Measurements from ENCODE around the gene COL17A1.

DNA sequence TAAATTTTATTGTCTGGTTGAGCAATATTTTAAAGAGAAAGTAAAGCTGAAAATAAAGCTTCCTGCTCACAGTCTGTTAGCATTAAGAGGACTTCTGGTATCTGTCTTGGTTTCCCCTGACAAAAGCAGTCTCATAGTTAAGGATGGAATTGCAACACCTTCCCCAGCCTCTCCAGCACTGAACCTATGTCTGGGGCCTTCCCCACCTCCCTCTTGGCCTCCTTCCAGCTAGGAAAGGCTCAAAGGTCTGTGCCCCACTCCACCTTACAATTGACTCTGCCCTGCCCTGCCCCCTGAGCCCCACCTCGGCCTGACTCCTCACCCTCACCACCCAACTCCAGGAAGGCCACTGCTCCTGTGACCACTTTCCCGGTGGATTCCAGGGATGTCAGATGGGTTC is 33.2 kb downstream of the COL17A1 start:
- TF ChIP-seq EZH2 (IDR thresholded peaks at IDR 0.05) (no peak), YY1 (IDR thresholded peaks at IDR 0.05; ENCODE audit: extremely low read depth, insufficient replicate concordance, low read depth, low read length) (no peak), CTCF (IDR thresholded peaks at IDR 0.05 in 2 of 3, conservative IDR thresholded peaks at IDR 0.05 in 1 of 3; ENCODE audit: borderline replicate concordance in 1 of 3, insufficient read depth in 1 of 3, low read depth in 2 of 3, low read length in 2 of 3) (no peak), EGR1 (IDR thresholded peaks at IDR 0.05; ENCODE audit: low read depth) (no peak), ZFX (IDR thresholded peaks at IDR 0.05) (no peak), FOSL1 (IDR thresholded peaks at IDR 0.05; ENCODE audit: low read depth) (no peak), POLR2A (IDR thresholded peaks at IDR 0.05; ENCODE audit: borderline replicate concordance, extremely low read depth, insufficient read depth, insufficient read length) (no peak), SRF (IDR thresholded peaks at IDR 0.05; ENCODE audit: low read depth) (no peak), EZH2phosphoT487 (IDR thresholded peaks at IDR 0.05; ENCODE audit: borderline replicate concordance) (no peak)
- TF ChIP-seq, protein P1, sequence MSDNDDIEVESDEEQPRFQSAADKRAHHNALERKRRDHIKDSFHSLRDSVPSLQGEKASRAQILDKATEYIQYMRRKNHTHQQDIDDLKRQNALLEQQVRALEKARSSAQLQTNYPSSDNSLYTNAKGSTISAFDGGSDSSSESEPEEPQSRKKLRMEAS (IDR thresholded peaks at IDR 0.05), result no peak
- TF ChIP-seq, protein P2, sequence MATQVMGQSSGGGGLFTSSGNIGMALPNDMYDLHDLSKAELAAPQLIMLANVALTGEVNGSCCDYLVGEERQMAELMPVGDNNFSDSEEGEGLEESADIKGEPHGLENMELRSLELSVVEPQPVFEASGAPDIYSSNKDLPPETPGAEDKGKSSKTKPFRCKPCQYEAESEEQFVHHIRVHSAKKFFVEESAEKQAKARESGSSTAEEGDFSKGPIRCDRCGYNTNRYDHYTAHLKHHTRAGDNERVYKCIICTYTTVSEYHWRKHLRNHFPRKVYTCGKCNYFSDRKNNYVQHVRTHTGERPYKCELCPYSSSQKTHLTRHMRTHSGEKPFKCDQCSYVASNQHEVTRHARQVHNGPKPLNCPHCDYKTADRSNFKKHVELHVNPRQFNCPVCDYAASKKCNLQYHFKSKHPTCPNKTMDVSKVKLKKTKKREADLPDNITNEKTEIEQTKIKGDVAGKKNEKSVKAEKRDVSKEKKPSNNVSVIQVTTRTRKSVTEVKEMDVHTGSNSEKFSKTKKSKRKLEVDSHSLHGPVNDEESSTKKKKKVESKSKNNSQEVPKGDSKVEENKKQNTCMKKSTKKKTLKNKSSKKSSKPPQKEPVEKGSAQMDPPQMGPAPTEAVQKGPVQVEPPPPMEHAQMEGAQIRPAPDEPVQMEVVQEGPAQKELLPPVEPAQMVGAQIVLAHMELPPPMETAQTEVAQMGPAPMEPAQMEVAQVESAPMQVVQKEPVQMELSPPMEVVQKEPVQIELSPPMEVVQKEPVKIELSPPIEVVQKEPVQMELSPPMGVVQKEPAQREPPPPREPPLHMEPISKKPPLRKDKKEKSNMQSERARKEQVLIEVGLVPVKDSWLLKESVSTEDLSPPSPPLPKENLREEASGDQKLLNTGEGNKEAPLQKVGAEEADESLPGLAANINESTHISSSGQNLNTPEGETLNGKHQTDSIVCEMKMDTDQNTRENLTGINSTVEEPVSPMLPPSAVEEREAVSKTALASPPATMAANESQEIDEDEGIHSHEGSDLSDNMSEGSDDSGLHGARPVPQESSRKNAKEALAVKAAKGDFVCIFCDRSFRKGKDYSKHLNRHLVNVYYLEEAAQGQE (IDR thresholded peaks at IDR 0.05; ENCODE audit: low read depth), result no peak
